GM18507 (cell line): Measurements from ENCODE around the gene UBR4.

ENCODE experiments used
- DNase-seq: peaks from one replicate; pipeline ENCODE4 v3.0.0; 2011; ENCODE audit warnings: low read depth; ENCODE audit not compliant: insufficient read length; ENCODE audit errors: extremely low spot score
- FAIRE-seq: peaks from 2 replicates; lab custom pipeline; 2011; peaks lifted over from hg19 to GRCh38; lab: Jason Lieb, UNC

UBR4 gene

GRCh38 chr1:19032701-19033514, 177.2 kb downstream of the UBR4 start:
- no peak for FAIRE-seq

GRCh38 chr1:19032413-19032695, 177.7 kb downstream of the UBR4 start:
- FAIRE-seq (no peak), DNase-seq (no peak)

More at GRCh38 chr1:19032701-19033514, 177.2 kb downstream of the UBR4 start:
- DNase-seq = no peak

DNA sequence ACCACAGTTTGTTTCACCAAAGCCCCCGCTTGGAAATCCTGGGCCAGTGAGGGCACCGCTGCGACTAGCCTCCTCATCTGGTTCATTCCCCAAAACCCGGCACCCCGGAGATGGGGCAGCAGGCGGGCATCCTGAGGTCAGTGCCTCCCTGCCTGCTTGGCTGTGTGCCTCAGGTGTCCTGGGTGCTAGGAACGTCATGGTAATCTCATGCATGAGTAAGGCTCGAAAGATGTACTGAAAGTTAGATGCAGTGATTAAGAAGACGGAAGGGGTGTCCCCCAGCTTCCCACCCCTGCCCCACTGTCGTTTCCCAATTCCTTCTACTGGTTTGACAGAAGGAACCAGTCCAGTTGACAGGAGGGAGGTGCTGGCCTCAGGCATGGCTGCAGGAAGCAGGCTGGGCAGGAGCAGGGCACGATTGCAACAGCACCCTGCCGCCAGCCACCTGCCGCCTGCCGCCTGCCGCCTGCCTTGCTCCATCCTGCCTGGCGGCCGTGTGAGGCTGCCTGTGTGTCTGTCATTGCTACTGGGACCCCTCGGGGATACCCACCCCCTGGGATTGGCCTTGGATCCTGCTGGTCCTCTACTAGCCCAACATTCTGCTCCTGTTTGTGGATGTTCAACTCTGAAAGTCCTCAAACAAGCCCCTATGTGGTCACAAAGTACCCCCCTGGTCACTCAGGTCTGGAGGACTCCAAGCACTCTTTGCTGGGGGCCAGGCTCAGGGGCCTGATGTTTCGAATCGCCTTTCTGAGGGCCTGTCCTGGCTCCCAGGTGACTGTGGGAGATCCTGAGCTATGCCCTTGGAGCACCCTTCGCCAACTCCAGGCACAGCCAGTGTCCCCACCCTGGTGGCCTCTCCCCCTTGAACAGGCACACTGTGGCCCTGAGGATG, 180.6 kb downstream of the UBR4 start:
- DNase-seq (no peak), FAIRE-seq (no peak)

DNA sequence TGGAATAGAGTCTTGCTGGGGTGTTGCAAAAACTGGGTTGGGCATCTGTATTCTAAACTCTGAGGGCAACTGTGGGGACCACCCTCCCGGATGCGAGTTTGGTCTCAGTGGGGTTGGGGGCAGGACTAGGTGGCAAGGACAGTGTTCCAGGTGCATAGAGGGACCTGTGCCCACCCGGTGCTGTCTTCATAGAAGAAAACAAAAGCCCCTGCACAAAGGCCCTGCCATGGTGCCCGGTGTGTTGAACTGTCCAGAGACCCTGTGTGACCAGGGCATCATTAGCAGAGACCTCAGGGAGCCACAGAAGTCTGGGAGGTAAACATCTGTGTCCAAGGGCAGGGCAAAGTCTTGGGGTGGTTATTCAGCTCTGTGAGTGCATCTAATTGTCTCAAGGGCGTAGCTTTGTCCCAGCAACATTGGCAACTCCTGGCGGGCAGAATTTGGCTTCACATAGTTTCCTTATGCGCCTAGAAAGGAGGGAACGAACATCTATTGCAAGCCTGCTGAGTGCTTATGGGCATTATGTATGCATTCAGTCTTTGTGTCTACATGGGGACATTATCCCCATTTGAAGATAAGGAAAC, 181.4 kb downstream of the UBR4 start:
- no peak for FAIRE-seq
- no peak for DNase-seq

DNA sequence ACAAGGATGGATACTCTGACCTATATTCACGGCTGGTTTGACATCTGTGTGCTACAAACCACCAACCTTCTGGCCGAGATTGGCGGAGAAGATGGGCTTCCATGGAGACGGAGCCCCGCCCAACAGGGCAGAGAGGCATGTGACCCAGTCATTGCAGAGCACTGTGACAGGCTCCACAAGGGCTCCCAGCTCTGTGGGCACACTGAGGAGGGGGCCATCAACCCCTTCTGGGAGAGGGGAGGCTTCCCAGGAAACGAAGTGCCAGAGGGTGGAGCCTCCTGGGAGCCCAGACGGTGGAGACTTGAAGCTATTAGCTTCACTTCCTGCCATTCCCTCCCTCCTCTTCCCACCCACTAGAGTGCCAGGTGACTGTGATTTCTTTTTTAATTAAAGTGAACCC, 182.0 kb downstream of the UBR4 start:
- no peak for FAIRE-seq

More for the DNA sequence above, 182.0 kb downstream of the UBR4 start:
- no peak for DNase-seq
